SU-DHL-6 (cell line): ENCODE measurements around the gene LPIN1.

Experiments used
- H2AFZ ChIP-seq: fragments of 200-600 bp; sonication (generic); 2 replicates; pipeline ENCODE4 v1.6.1; 2014; ENCODE audit warnings: low read depth, mild to moderate bottlenecking, moderate library complexity, mixed read lengths, antibody characterized with exemption, low read length; ENCODE audit not compliant: severe bottlenecking
- H3F3A ChIP-seq: fragments of 200-600 bp; shearing (Covaris generic); 2 replicates; pipeline ENCODE4 v1.6.0; 2016; ENCODE audit warnings: antibody characterized with exemption, mild to moderate bottlenecking; ENCODE audit not compliant: insufficient read depth
- H3K27ac ChIP-seq: fragments of 200-600 bp; sonication (generic); 2 replicates; pipeline ENCODE4 v1.5.1; 2016; ENCODE audit warnings: low read depth, mild to moderate bottlenecking, low read length, moderate library complexity, mixed read lengths
- H3K27me3 ChIP-seq: fragments of 200-600 bp; sonication (generic), shearing (Covaris generic); 2 replicates; pipeline ENCODE4 v1.6.0; 2014; ENCODE audit warnings: mild to moderate bottlenecking, low read length
- H3K36me3 ChIP-seq: fragments of 200-600 bp; sonication (generic); 2 replicates; pipeline ENCODE4 v1.6.1; 2014; ENCODE audit warnings: mild to moderate bottlenecking, low read length, mixed read lengths
- H3K4me2 ChIP-seq: fragments of 300-600, 200-600 bp; shearing (Covaris generic), sonication (generic); 2 replicates; pipeline ENCODE4 v1.6.0; 2014; ENCODE audit warnings: low read length, low read depth, mild to moderate bottlenecking; ENCODE audit not compliant: poor library complexity, severe bottlenecking
- H3K4me3 ChIP-seq: fragments of 200-600 bp; sonication (generic); 2 replicates; pipeline ENCODE4 v1.5.1; 2014; ENCODE audit warnings: antibody characterized with exemption, low read length, mild to moderate bottlenecking, mixed read lengths; ENCODE audit not compliant: insufficient read depth, poor library complexity, severe bottlenecking
- H3K79me2 ChIP-seq: fragments of 200-600 bp; sonication (generic); 2 replicates; pipeline ENCODE4 v1.6.1; 2014; ENCODE audit warnings: mild to moderate bottlenecking, low read length, moderate library complexity; ENCODE audit not compliant: insufficient read depth
- H3K9ac ChIP-seq: fragments of 200-600 bp; sonication (generic); 2 replicates; pipeline ENCODE4 v1.7.0; 2014; ENCODE audit warnings: mild to moderate bottlenecking, low read length
- H3K9me2 ChIP-seq: fragments of 200-600 bp; sonication (generic); replicated peaks from 2 replicates; pipeline ENCODE4 v1.6.1; 2014; ENCODE audit warnings: low read length; ENCODE audit not compliant: insufficient read depth
- H3K9me3 ChIP-seq: fragments of 200-600 bp; sonication (generic); 2 replicates; pipeline ENCODE4 v1.6.1; 2014; ENCODE audit warnings: low read length, mixed read lengths; ENCODE audit not compliant: insufficient read depth
- H4K20me1 ChIP-seq: fragments of 200-600 bp; sonication (generic); 2 replicates; pipeline ENCODE4 v1.6.1; 2014; ENCODE audit warnings: low read depth, mild to moderate bottlenecking, antibody characterized with exemption, low read length, moderate library complexity, mixed read lengths
- EZH2phosphoT487 ChIP-seq: fragments of 200-600 bp; sonication (generic), shearing (Covaris generic); conservative IDR thresholded peaks from 2 replicates; pipeline ENCODE4 v1.6.1; 2018; ENCODE audit warnings: mild to moderate bottlenecking, antibody characterized with exemption, low read length, moderate library complexity, mixed read lengths
- TF ChIP-seq, protein P1 (sequence below): fragments of 200-600 bp; sonication (generic); IDR thresholded peaks from one replicate; pipeline ENCODE4 v1.5.1; 2017; ENCODE audit warnings: antibody characterized with exemption, mild to moderate bottlenecking, low read length, moderate library complexity; ENCODE audit not compliant: insufficient read depth, poor library complexity, severe bottlenecking

The LPIN1 gene

DNA sequence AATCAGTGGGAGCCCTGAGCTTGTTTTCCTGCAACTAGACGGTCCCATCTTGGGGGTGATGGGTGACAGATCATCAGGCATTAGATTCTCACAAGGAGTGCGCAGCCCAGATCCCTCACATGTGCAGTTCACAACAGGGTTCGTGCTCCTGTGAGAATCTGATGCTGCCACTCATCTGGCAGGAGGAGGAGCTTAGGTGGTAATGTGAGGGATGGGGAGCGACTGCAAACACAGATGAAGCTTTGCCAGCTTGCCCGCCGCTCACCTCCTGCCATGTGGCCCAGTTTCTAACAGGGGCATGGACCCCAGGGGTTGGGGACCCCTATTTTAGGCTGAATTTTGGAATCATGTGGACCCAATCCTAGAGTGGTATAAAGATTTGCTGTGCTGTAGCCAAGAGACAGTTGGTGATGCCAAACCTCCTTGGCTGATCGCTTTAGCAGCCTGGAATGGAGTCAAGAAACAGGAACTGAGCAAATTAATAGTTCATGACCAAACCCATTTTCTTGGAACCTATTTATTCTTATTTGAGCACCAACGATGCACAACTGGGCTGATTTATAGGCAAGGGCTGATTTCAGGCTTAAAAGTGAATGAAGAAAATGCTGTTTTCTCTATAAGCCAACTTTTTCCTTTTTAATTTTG lies 25.7 kb downstream of the LPIN1 start:
- H3K27ac ChIP-seq, result no peak overlapping the region
- H4K20me1 ChIP-seq, result no peaks in the 10 kb centered on the region

DNA sequence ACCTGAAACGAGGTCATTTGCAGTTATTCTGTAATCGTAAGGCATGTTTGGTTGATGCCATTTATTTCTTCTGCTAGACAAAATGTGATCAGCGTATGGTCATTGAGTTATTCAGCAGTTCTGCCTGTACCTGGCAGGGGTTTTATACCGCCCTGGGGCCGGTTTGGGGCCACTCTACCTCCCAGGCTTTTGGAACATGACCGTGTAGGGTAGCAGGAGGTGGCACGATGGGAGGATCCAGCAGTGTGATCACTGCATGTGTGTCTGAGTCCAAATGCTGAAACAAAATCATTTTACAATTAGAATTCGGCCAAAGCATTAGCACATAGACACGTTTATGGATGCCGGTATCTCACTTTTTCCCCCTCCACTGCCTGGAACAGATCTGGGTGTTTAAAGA lies 26.7 kb downstream of the LPIN1 start:
- no peak overlapping the region for H3K4me3 ChIP-seq
- no peak overlapping the region for H3K9ac ChIP-seq
- no peaks in the 10 kb centered on the region for H3K27me3 ChIP-seq
- H3K9me3 ChIP-seq, result no peaks in the 10 kb centered on the region
- no peaks in the 10 kb centered on the region for H4K20me1 ChIP-seq
- H3K36me3 ChIP-seq, result peaks cover 69% of the 10 kb centered on the region
- no peak overlapping the region for H3K4me2 ChIP-seq
- peaks cover 14% of the 10 kb centered on the region; the same call in 1 of the 2 replicates for H3K79me2 ChIP-seq
- TF ChIP-seq, protein P1, sequence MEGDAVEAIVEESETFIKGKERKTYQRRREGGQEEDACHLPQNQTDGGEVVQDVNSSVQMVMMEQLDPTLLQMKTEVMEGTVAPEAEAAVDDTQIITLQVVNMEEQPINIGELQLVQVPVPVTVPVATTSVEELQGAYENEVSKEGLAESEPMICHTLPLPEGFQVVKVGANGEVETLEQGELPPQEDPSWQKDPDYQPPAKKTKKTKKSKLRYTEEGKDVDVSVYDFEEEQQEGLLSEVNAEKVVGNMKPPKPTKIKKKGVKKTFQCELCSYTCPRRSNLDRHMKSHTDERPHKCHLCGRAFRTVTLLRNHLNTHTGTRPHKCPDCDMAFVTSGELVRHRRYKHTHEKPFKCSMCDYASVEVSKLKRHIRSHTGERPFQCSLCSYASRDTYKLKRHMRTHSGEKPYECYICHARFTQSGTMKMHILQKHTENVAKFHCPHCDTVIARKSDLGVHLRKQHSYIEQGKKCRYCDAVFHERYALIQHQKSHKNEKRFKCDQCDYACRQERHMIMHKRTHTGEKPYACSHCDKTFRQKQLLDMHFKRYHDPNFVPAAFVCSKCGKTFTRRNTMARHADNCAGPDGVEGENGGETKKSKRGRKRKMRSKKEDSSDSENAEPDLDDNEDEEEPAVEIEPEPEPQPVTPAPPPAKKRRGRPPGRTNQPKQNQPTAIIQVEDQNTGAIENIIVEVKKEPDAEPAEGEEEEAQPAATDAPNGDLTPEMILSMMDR, result no peak
- no peak for TF ChIP-seq EZH2phosphoT487
- H2AFZ ChIP-seq, result no peak overlapping the region
- H3K9me2 ChIP-seq, result no peaks in the 10 kb centered on the region
- no peak overlapping the region for H3K27ac ChIP-seq
- peaks cover 32% of the 10 kb centered on the region for H3F3A ChIP-seq

More for the DNA sequence above, 25.7 kb downstream of the LPIN1 start:
- peaks cover 75% of the 10 kb centered on the region for H3K36me3 ChIP-seq
- H3K4me2 ChIP-seq, result no peak overlapping the region
- H3K9ac ChIP-seq, result no peak overlapping the region
- H3F3A ChIP-seq, result peaks cover 28% of the 10 kb centered on the region
- peaks cover 19% of the 10 kb centered on the region; the same call in 1 of the 2 replicates for H3K79me2 ChIP-seq
- no peak overlapping the region for H2AFZ ChIP-seq
- H3K4me3 ChIP-seq, result no peak overlapping the region
- TF ChIP-seq, protein P1, result no peak
- no peaks in the 10 kb centered on the region for H3K27me3 ChIP-seq
- no peaks in the 10 kb centered on the region for H3K9me2 ChIP-seq
- H3K9me3 ChIP-seq, result no peaks in the 10 kb centered on the region

DNA sequence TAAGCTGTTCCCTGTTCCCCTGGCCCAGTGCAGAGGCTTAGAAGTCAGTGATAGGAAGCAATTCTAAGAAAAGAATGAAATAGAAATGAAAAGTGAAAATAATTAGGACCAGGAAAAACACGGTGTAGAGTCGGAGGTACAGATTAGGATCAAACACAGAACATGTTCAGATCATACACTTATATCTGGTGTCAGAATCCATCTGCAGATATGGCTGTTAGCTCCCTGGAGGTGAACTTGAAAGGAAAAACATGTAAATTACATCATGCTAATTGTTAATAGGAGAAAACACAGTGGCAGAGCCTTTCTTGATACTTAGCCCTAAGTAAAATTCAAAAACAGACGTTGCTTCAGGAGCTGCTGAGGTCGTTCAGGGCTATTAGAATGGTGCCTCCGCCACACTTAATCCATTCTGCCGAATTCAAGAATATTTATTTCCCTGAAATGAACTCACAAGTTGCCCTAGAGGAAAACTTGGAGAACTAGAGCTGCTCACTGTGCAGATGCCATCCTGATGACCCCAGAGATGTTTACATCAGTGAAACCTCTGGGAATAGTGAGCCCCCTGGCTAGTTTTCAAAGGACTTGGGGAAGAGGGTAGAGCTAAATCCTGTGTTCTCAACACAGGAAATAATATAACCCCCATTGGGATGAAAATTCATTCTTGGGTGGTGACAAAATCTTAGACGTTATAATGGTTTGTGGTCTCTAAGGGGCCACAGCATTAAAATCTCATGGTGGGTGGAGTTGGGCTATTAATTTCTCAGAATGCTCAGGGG lies 27.5 kb downstream of the LPIN1 start:
- TF ChIP-seq EZH2phosphoT487, result no peak
- TF ChIP-seq, protein P1, result no peak
- Histone ChIP-seq H3F3A (peaks cover 32% of the 10 kb centered on the region), H3K4me2 (no peak overlapping the region), H3K27me3 (no peaks in the 10 kb centered on the region), H3K79me2 (peaks cover 14% of the 10 kb centered on the region; the same call in 1 of the 2 replicates), H2AFZ (no peak overlapping the region), H3K4me3 (no peak overlapping the region), H3K36me3 (peaks cover 66% of the 10 kb centered on the region), H4K20me1 (no peaks in the 10 kb centered on the region), H3K9ac (no peak overlapping the region), H3K27ac (no peak overlapping the region), H3K9me3 (no peaks in the 10 kb centered on the region), H3K9me2 (no peaks in the 10 kb centered on the region)
